OCI-LY1 (cell line): ENCODE measurements around the gene TEX28.

Experiments
- H2AFZ ChIP-seq: fragments of 200-600 bp; sonication (generic), shearing (Covaris generic); 2 replicates; pipeline ENCODE4 v1.6.0; 2014; ENCODE audit warnings: antibody characterized with exemption, mild to moderate bottlenecking, low read length
- H3F3A ChIP-seq: fragments of 200-600 bp; sonication (generic), shearing (Covaris generic); 2 replicates; pipeline ENCODE4 v1.6.0; 2014; ENCODE audit warnings: mild to moderate bottlenecking, antibody characterized with exemption, low read length, moderate library complexity; ENCODE audit not compliant: insufficient read depth
- H3K27ac ChIP-seq: fragments of 200-600 bp; sonication (generic); 2 replicates; pipeline ENCODE4 v1.5.1; 2014; ENCODE audit warnings: low read length, mixed run types, mild to moderate bottlenecking, low read depth; ENCODE audit not compliant: poor library complexity, severe bottlenecking
- H3K27me3 ChIP-seq: fragments of 200-600 bp; sonication (generic); 2 replicates; pipeline ENCODE4 v1.6.0; 2014; ENCODE audit warnings: antibody characterized with exemption, mild to moderate bottlenecking, low read length, moderate library complexity; ENCODE audit not compliant: insufficient read depth
- H3K36me3 ChIP-seq: fragments of 200-600 bp; sonication (generic); 2 replicates; pipeline ENCODE4 v1.6.1; 2014; ENCODE audit warnings: mild to moderate bottlenecking, antibody characterized with exemption, low read length, moderate library complexity, mixed read lengths; ENCODE audit not compliant: insufficient read depth
- H3K4me1 ChIP-seq: fragments of 200-600 bp; sonication (generic); 2 replicates; pipeline ENCODE4 v1.5.1; 2014; ENCODE audit warnings: mild to moderate bottlenecking, low read length, moderate library complexity; ENCODE audit not compliant: insufficient read depth, severe bottlenecking
- H3K4me2 ChIP-seq: fragments of 200-600 bp; sonication (generic), shearing (Covaris generic); 2 replicates; pipeline ENCODE4 v1.6.1; 2014; ENCODE audit warnings: low read length
- H3K4me3 ChIP-seq: fragments of 200-600 bp; sonication (generic); 2 replicates; pipeline ENCODE4 v1.5.1; 2014; ENCODE audit warnings: low read length, low read depth, mild to moderate bottlenecking, mixed read lengths; ENCODE audit not compliant: poor library complexity, severe bottlenecking
- H3K79me2 ChIP-seq: fragments of 200-600 bp; shearing (Covaris generic); 2 replicates; pipeline ENCODE4 v1.6.1; 2016; ENCODE audit warnings: mixed run types, low read length, mixed read lengths; ENCODE audit not compliant: insufficient read depth
- H3K9ac ChIP-seq: fragments of 200-600 bp; sonication (generic), shearing (Covaris generic); 2 replicates; pipeline ENCODE4 v1.6.1; 2014; ENCODE audit warnings: mild to moderate bottlenecking, low read length, mixed read lengths
- H3K9me2 ChIP-seq: fragments of 200-600 bp; sonication (generic), shearing (Covaris generic); 2 replicates; pipeline ENCODE4 v1.6.1; 2014; ENCODE audit warnings: low read depth, mild to moderate bottlenecking, low read length, mixed read lengths
- H3K9me3 ChIP-seq: fragments of 200-600 bp; shearing (Covaris generic); 2 replicates; pipeline ENCODE4 v1.6.1; 2014; ENCODE audit warnings: low read length, mixed read lengths
- H4K20me1 ChIP-seq: fragments of 200-600 bp; sonication (generic), shearing (Covaris generic); 2 replicates; pipeline ENCODE4 v1.6.0; 2016; ENCODE audit warnings: mild to moderate bottlenecking, low read length; ENCODE audit not compliant: insufficient read depth
- EZH2 ChIP-seq: fragments of 200-600 bp; sonication (generic), shearing (Covaris generic); IDR thresholded peaks from 2 replicates; pipeline ENCODE4 v1.8.0; 2017; ENCODE audit warnings: borderline replicate concordance, mixed run types, mild to moderate bottlenecking, antibody characterized with exemption, low read length, moderate library complexity, mixed read lengths
- TF ChIP-seq, protein P1 (sequence below): fragments of 200-600 bp; sonication (generic), shearing (Covaris generic); IDR thresholded peaks from 2 replicates; pipeline ENCODE4 v1.5.1; 2017; ENCODE audit warnings: mild to moderate bottlenecking, antibody characterized with exemption, low read length, moderate library complexity, mixed read lengths

Gene TEX28

DNA sequence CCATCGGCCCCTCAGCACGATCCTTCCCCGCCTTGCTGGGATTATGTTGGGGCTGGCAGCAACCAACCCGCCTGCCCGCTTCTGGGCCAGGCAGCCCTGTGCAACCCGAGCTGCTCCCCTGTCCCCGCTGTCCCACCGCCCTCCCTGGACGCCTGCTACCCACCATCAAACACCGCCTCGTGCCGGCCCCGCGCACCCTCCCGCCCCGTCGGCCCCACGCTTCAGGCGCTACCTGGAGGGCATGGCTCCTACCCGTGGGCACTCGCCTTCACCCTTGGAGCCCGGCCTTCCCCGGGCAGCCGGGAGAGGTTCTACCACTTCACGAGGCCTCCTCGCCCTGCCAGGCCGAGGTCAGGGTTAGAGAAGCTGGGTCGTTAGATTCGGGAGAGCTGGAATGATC is 37.6 kb upstream of the TEX28 start:
- no peaks in the 10 kb centered on the region for H3K79me2 ChIP-seq
- H3K9me3 ChIP-seq: no peaks in the 10 kb centered on the region
- no peak overlapping the region for H2AFZ ChIP-seq
- H3K9me2 ChIP-seq: no peaks in the 10 kb centered on the region
- H3K4me2 ChIP-seq: no peak overlapping the region
- H3K36me3 ChIP-seq: no peaks in the 10 kb centered on the region
- H3F3A ChIP-seq: no peaks in the 10 kb centered on the region
- no peak overlapping the region for H3K9ac ChIP-seq
- no peak for TF ChIP-seq EZH2
- TF ChIP-seq, protein P1, sequence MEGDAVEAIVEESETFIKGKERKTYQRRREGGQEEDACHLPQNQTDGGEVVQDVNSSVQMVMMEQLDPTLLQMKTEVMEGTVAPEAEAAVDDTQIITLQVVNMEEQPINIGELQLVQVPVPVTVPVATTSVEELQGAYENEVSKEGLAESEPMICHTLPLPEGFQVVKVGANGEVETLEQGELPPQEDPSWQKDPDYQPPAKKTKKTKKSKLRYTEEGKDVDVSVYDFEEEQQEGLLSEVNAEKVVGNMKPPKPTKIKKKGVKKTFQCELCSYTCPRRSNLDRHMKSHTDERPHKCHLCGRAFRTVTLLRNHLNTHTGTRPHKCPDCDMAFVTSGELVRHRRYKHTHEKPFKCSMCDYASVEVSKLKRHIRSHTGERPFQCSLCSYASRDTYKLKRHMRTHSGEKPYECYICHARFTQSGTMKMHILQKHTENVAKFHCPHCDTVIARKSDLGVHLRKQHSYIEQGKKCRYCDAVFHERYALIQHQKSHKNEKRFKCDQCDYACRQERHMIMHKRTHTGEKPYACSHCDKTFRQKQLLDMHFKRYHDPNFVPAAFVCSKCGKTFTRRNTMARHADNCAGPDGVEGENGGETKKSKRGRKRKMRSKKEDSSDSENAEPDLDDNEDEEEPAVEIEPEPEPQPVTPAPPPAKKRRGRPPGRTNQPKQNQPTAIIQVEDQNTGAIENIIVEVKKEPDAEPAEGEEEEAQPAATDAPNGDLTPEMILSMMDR: no peak
- peaks cover 14% of the 10 kb centered on the region for H3K4me1 ChIP-seq
- H3K27ac ChIP-seq: no peak overlapping the region
- no peaks in the 10 kb centered on the region for H4K20me1 ChIP-seq
- no peak overlapping the region for H3K4me3 ChIP-seq
- no peaks in the 10 kb centered on the region for H3K27me3 ChIP-seq

DNA sequence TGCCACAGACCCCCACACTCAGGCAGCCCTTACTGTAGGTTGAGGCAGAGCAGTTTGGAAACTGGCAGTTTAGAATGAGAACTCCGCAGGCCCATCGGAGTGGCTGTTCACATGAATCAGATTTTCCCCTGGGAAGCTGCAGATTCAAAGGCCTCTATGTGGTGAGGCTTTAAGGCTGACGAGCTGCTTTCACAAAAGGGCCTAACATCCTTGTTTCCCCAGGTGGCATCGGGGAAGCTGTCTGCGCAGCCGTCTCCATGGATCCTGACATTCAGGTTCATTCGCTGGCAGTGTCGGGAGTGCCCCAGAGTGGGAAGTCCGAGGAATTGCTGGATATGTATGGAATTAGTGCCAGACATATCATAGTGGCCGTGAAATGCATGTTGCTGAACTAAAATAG is 34.4 kb upstream of the TEX28 start:
- no peaks in the 10 kb centered on the region for H3K9me3 ChIP-seq

DNA sequence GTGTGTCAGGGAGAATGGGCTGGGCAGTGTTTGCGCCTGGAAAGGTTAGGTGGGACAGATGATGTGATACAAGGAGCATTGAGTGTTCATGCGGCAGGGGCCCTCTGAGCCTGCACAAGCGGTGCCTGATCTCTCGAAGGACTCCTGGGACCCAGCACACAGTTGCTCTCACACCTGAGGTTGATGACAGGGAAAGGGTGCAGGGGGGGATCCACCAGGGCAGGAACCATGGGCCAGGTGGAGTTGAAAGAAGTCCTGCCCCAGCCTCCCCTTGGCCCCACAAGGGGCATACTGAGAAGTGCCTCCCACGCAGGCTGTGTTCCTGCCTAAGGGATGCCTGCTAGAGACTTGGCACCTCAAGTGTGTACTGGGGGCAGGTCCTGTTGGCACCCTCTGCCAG is 33.7 kb upstream of the TEX28 start:
- H3K27me3 ChIP-seq: no peaks in the 10 kb centered on the region
- no peaks in the 10 kb centered on the region for H3K9me3 ChIP-seq
- H3K4me2 ChIP-seq: no peak overlapping the region

More for the DNA sequence above, 34.4 kb upstream of the TEX28 start:
- H3K27ac ChIP-seq: no peak overlapping the region
- H3K27me3 ChIP-seq: no peaks in the 10 kb centered on the region
- no peak overlapping the region for H3K4me3 ChIP-seq
- peaks cover 9% of the 10 kb centered on the region for H3K4me1 ChIP-seq
- TF ChIP-seq, protein P1: no peak
- TF ChIP-seq EZH2: no peak
- H3K79me2 ChIP-seq: no peaks in the 10 kb centered on the region
- H3F3A ChIP-seq: no peaks in the 10 kb centered on the region
- H3K9me2 ChIP-seq: no peaks in the 10 kb centered on the region
- no peaks in the 10 kb centered on the region for H3K36me3 ChIP-seq
- no peak overlapping the region for H2AFZ ChIP-seq
- H4K20me1 ChIP-seq: no peaks in the 10 kb centered on the region
- H3K9ac ChIP-seq: no peak overlapping the region
- H3K4me2 ChIP-seq: no peak overlapping the region

More for the DNA sequence above, 33.7 kb upstream of the TEX28 start:
- H3K79me2 ChIP-seq: no peaks in the 10 kb centered on the region
- no peak overlapping the region for H3K9ac ChIP-seq
- H3K4me3 ChIP-seq: no peak overlapping the region
- no peak overlapping the region for H2AFZ ChIP-seq
- no peaks in the 10 kb centered on the region for H3K36me3 ChIP-seq
- no peaks in the 10 kb centered on the region for H3K9me2 ChIP-seq
- peaks cover 3% of the 10 kb centered on the region for H3K4me1 ChIP-seq
- TF ChIP-seq, protein P1: no peak
- no peak for TF ChIP-seq EZH2
- no peaks in the 10 kb centered on the region for H4K20me1 ChIP-seq
- no peak overlapping the region for H3K27ac ChIP-seq
- H3F3A ChIP-seq: no peaks in the 10 kb centered on the region
